ENCODE measurements around the gene MUC5AC. TPM values are rescaled to one million over a fixed set of nuclear protein-coding genes. Genes with fewer than 3 reads are reported as not detected.
A peak's percentile ranks its signal among the peaks of the same experiment; 100 is the strongest.

Gene MUC5AC
- total and polyA plus RNA-seq, 2 of the 13 experiments (the other 11 are each of a cell fraction or from before 2014, with no cell fraction given), result under 0.01 TPM; not detected in 1

DNA sequence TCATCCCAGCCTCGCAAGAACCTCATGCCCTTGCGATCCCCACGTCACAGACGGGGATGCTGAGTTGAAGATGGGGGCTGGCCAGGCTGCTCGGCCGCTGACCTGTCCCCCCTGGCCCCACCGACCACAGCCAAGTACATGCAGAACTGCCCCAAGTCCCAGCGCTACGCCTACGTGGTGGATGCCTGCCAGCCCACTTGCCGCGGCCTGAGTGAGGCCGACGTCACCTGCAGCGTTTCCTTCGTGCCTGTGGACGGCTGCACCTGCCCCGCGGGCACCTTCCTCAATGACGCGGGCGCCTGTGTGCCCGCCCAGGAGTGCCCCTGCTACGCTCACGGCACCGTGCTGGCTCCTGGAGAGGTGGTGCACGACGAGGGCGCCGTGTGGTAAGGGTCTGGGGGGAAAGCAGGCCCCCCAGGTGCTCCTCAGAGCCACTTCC lies 75.1 kb downstream of the MUC5AC start:
- Histone ChIP-seq H2AFZ (ENCODE audit: low read length) (no peak overlapping the region), H3K4me1 (ENCODE audit: insufficient read depth, low read length) (no peaks in the 10 kb centered on the region), H3K9ac (ENCODE audit: insufficient read depth, low read depth, low read length) (no peak overlapping the region), H3K4me3 (replicated peaks in 1 of 3; ENCODE audit: insufficient read depth in 1 of 3, low read depth in 2 of 3, low read length in 3 of 3) (no peak overlapping the region), H3K79me2 (ENCODE audit: insufficient read depth, low read length) (no peaks in the 10 kb centered on the region), H3K27me3 (ENCODE audit: control insufficient read depth in 1 of 2, insufficient read depth in 2 of 2, low read length in 2 of 2) (peaks cover 2% of the 10 kb centered on the region in 2 experiments; a peak in 3 of 5 replicates), H3K4me2 (ENCODE audit: low read depth, low read length) (no peak overlapping the region), H4K20me1 (ENCODE audit: insufficient read depth, low read length) (no peaks in the 10 kb centered on the region), H3K36me3 (replicated peaks in 1 of 2; ENCODE audit: control insufficient read depth in 1 of 2, insufficient read depth in 2 of 2, low read length in 2 of 2) (no peaks in the 10 kb centered on the region), H3K27ac (ENCODE audit: extremely low read length, insufficient read depth, low read length) (no peak overlapping the region), H3K9me3 (ENCODE audit: low read length) (no peaks in the 10 kb centered on the region)
- BruUV-seq (replicated peaks), result no TSS peak
- ChIA-PET POLR2A (no interaction called here), CTCF (ENCODE audit: low intra/inter-chr PET ratio, low total read pairs) (interaction anchor here (1.2 kb wide), 1 partner anchor 30 kb away, joined by 4 read pairs; no protein-coding TSS in a partner anchor)
- TF ChIP-seq RORA (CRISPR knock-in tag; IDR thresholded peaks at IDR 0.05), result no peak
- peak; percentile 6; the same call in 1 of the 2 replicates for TF ChIP-seq CREB1 (IDR thresholded peaks at IDR 0.05)
- no peak for TF ChIP-seq CREB1 (CRISPR knock-in tag; IDR thresholded peaks at IDR 0.05)
- TF ChIP-seq PCBP2 (optimal IDR thresholded peaks at IDR 0.05; ENCODE audit: low read depth, low read length, poor library complexity, severe bottlenecking), result no peak
- no peak for TF ChIP-seq ZNF879 (CRISPR knock-in tag; IDR thresholded peaks at IDR 0.05)
- TF ChIP-seq, protein P1, sequence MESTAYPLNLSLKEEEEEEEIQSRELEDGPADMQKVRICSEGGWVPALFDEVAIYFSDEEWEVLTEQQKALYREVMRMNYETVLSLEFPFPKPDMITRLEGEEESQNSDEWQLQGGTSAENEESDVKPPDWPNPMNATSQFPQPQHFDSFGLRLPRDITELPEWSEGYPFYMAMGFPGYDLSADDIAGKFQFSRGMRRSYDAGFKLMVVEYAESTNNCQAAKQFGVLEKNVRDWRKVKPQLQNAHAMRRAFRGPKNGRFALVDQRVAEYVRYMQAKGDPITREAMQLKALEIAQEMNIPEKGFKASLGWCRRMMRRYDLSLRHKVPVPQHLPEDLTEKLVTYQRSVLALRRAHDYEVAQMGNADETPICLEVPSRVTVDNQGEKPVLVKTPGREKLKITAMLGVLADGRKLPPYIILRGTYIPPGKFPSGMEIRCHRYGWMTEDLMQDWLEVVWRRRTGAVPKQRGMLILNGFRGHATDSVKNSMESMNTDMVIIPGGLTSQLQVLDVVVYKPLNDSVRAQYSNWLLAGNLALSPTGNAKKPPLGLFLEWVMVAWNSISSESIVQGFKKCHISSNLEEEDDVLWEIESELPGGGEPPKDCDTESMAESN (CRISPR knock-in tag; conservative IDR thresholded peaks at IDR 0.05), result no peak
- no peak for TF ChIP-seq NR2F1 (CRISPR knock-in tag; IDR thresholded peaks at IDR 0.05)
- no peak for ATAC-seq
- intact Hi-C loops (cut with micrococcal nuclease; ENCODE audit: unreplicated experiment) (loop anchor here (1.0 kb wide), 1 partner anchor 30 kb away; no protein-coding TSS in a partner anchor), in situ Hi-C loops (cut with HindIII; ENCODE audit: extremely low pct_ligation_motif_present, low pct_unique_long_range_greater_than_20kb) (no loop called here)
- WGBS (ENCODE audit: low lambda C conversion rate), result 61% methylated on average over 15 of the region's 30 CpGs
- FAIRE-seq, result no peak
- DNase-seq (ENCODE audit: low spot score), result no peak

Measured in HepG2 (cell line).